PC-9 (cell line): Measurements from ENCODE around the gene PER2.
"Not testable (repeated sequence)": the region's sequence is repeated elsewhere in the genome, so short reads cannot be mapped to it uniquely, and the experiment has no call there.

Experiments used
- CTCF ChIP-seq: fragments of 200-600 bp; sonication (generic); conservative IDR thresholded peaks from 2 replicates; pipeline ENCODE4 v1.6.1; 2017; ENCODE audit warnings: mixed run types, antibody characterized with exemption, mild to moderate bottlenecking, moderate library complexity
- EZH2 ChIP-seq: fragments of 200-600 bp; sonication (generic); IDR thresholded peaks from 2 replicates; pipeline ENCODE4 v1.8.0; 2017; ENCODE audit warnings: antibody characterized with exemption, low read depth

- not testable (repeated sequence) for TF ChIP-seq CTCF, EZH2
Measured at GRCh38 chr2:238310721-238311120, 22.3 kb upstream of the PER2 start.
